Stimulated activated CD4-positive, alpha-beta T cell treated with anti-CD3 and anti-CD28 coated beads, Interleukin-15, amount 100 ng/mL, for 1 hour (primary cell): ENCODE data around the gene TBC1D9B.
"Not testable (repeated sequence)": the region's sequence is repeated elsewhere in the genome, so short reads cannot be mapped to it uniquely, and the experiment has no call there.

Experiments
- DNase-seq, 2 donors: peaks; one replicate each; pipeline ENCODE4 v3.0.0-alpha.2; 2020; ENCODE audit warnings: low read depth in 1 of 2, low spot score in 1 of 2

The TBC1D9B gene

GRCh38 chr5:179886190-179886911, 21.3 kb downstream of the TBC1D9B start:
- DNase-seq = no peak

GRCh38 chr5:179885491-179886090, 22.1 kb downstream of the TBC1D9B start:
- DNase-seq = no peak

- DNase-seq = no peak
Observed at GRCh38 chr5:179883163-179883562, 24.5 kb downstream of the TBC1D9B start.

- DNase-seq = no peak
Observed at GRCh38 chr5:179882338-179882737, 25.4 kb downstream of the TBC1D9B start.

GRCh38 chr5:179880848-179881590, 26.7 kb downstream of the TBC1D9B start:
- DNase-seq = no peak

- no peak for DNase-seq
Observed at GRCh38 chr5:179880066-179880650, 27.5 kb downstream of the TBC1D9B start.

GRCh38 chr5:179879690-179880010, 28.0 kb downstream of the TBC1D9B start:
- no peak for DNase-seq

- no peak for DNase-seq
Observed at GRCh38 chr5:179879003-179879689, 28.6 kb downstream of the TBC1D9B start.

GRCh38 chr5:179878222-179879002, 29.3 kb downstream of the TBC1D9B start:
- DNase-seq = no peak

GRCh38 chr5:179876610-179876952, 31.1 kb downstream of the TBC1D9B start:
- no peak for DNase-seq

GRCh38 chr5:179875741-179876609, 31.7 kb downstream of the TBC1D9B start:
- DNase-seq = no peak

GRCh38 chr5:179874536-179875292, 33.0 kb downstream of the TBC1D9B start:
- DNase-seq = no peak

GRCh38 chr5:179874136-179874535, 33.6 kb downstream of the TBC1D9B start:
- DNase-seq = no peak

GRCh38 chr5:179873588-179874110, 34.0 kb downstream of the TBC1D9B start:
- DNase-seq = no peak

- DNase-seq = no peak
Observed at GRCh38 chr5:179872828-179873575, 34.7 kb downstream of the TBC1D9B start.

- DNase-seq = no peak
Observed at GRCh38 chr5:179872055-179872827, 35.5 kb downstream of the TBC1D9B start.

- DNase-seq = not testable (repeated sequence)
Observed at GRCh38 chr5:179871533-179871932, 36.2 kb downstream of the TBC1D9B start.
